K562 (cell line): ENCODE results near the gene GNA14. TPM values are rescaled to one million over a fixed set of nuclear protein-coding genes. Genes with fewer than 3 reads are reported as not detected.

Experiments used
- ATAC-seq: fragments of 200-7000 bp; cut with Tn5 transposase; 3 replicates; pipeline ENCODE4 v1.9.1; 2020; ENCODE audit warnings: moderate library complexity
- BruUV-seq: library from RNA; stranded (reverse); fragments of 400-500 nt; replicated peaks from 2 replicates; lab custom pipeline; 2021; lab: Mats Ljungman, UMichigan
- CTCF ChIA-PET: fragments of 300-600 bp; formaldehyde crosslinking; extraction: SDS; loops from one replicate; lab custom pipeline; 2021; ENCODE audit warnings: low intra/inter-chr PET ratio; lab: Yijun Ruan, JAX
- POLR2A ChIA-PET: fragments of 300-600, 350-650 bp; sonication (Branson Sonifier 250); formaldehyde crosslinking; extraction: SDS; loops from one replicate; lab custom pipeline; 2021; ENCODE audit warnings: antibody characterized with exemption, inconsistent platforms; lab: Yijun Ruan, JAX
- DNase-seq, 4 experiments: peaks; one replicate each; pipeline versions ENCODE4 v3.0.0 to v3.0.0-alpha.2; 2011 to 2018; ENCODE audit warnings: low spot score in 3 of 4, mixed read lengths in 3 of 4; ENCODE audit errors: extremely low read depth in 1 of 4
- FAIRE-seq: peaks from 2 replicates; lab custom pipeline; 2011; peaks lifted over from hg19 to GRCh38; lab: Jason Lieb, UNC
- H2AFZ ChIP-seq: 2 replicates; pipeline ENCODE4 v1.6.0; 2011; ENCODE audit warnings: low read depth, low read length, control low read depth, inconsistent platforms
- H3K27ac ChIP-seq: fragments of 200-600 bp; 3 replicates; pipeline ENCODE4 v1.8.0; 2011; ENCODE audit warnings: low read depth, mild to moderate bottlenecking, control low read depth, inconsistent platforms, low read length, moderate library complexity, mixed read lengths; ENCODE audit errors: extremely low read depth
- H3K27me3 ChIP-seq, 2 experiments: fragments of 300-600 bp in 1 of 2; 2 replicates in 1 of 2; 3 replicates in 1 of 2; pipeline versions ENCODE4 v1.6.0 to v1.8.0; 2011; ENCODE audit warnings: inconsistent platforms in 2 of 2, low read length in 2 of 2, mild to moderate bottlenecking in 1 of 2, mixed read lengths in 1 of 2, moderate library complexity in 1 of 2; ENCODE audit not compliant: control insufficient read depth in 2 of 2, insufficient read depth in 2 of 2
- H3K36me3 ChIP-seq: fragments of 300-600 bp; 3 replicates; pipeline ENCODE4 v1.8.0; 2011; ENCODE audit warnings: mild to moderate bottlenecking, low read length, inconsistent platforms; ENCODE audit not compliant: control insufficient read depth, insufficient read depth
- H3K4me1 ChIP-seq, 2 experiments: fragments of 200-600 bp in 1 of 2; replicated peaks in 1 of 2; 2 replicates in 1 of 2; 3 replicates in 1 of 2; pipeline versions ENCODE4 v1.5.1 to v1.8.0; 2011; ENCODE audit warnings: inconsistent platforms in 2 of 2, low read length in 2 of 2, mild to moderate bottlenecking in 1 of 2, mixed read lengths in 1 of 2, moderate library complexity in 1 of 2; ENCODE audit not compliant: control insufficient read depth in 2 of 2, insufficient read depth in 2 of 2
- H3K4me2 ChIP-seq: 2 replicates; pipeline ENCODE4 v1.6.1; 2011; ENCODE audit warnings: low read length, control low read depth, inconsistent platforms, mixed read lengths; ENCODE audit not compliant: insufficient read depth
- H3K4me3 ChIP-seq: fragments of 200-600 bp; sonication (generic), shearing (Covaris generic); 2 replicates; pipeline ENCODE4 v1.5.1; 2016; ENCODE audit warnings: control low read depth, inconsistent platforms
- H3K79me2 ChIP-seq: fragments of 200-600 bp; 3 replicates; pipeline ENCODE4 v1.8.0; 2011; ENCODE audit warnings: low read length, inconsistent platforms; ENCODE audit not compliant: control insufficient read depth, insufficient read depth
- H3K9ac ChIP-seq, 2 experiments: 2 replicates each; pipeline versions ENCODE4 v1.6.0 to v1.6.1; 2011; ENCODE audit warnings: low read depth in 2 of 2, low read length in 2 of 2, control low read depth in 1 of 2, inconsistent platforms in 1 of 2, mild to moderate bottlenecking in 1 of 2, mixed read lengths in 1 of 2; ENCODE audit not compliant: insufficient read depth in 1 of 2
- H3K9me1 ChIP-seq: one replicate; pipeline ENCODE4 v1.6.0; 2011; ENCODE audit warnings: inconsistent platforms, mild to moderate bottlenecking, low read length, moderate library complexity; ENCODE audit not compliant: control insufficient read depth, insufficient read depth
- H3K9me3 ChIP-seq: replicated peaks from 2 replicates; pipeline ENCODE4 v1.5.1; 2011; ENCODE audit warnings: low read depth, low read length, inconsistent platforms; ENCODE audit not compliant: control insufficient read depth, insufficient read depth
- H4K20me1 ChIP-seq: replicated peaks from 2 replicates; pipeline ENCODE4 v1.6.1; 2011; ENCODE audit warnings: low read length, inconsistent platforms, mixed read lengths; ENCODE audit not compliant: control insufficient read depth, insufficient read depth
- CBFA2T2 ChIP-seq: fragments of 450-650 bp; conservative IDR thresholded peaks from 2 replicates; pipeline ENCODE4 v1.6.1; 2017; ENCODE audit warnings: mild to moderate bottlenecking
- ZBTB40 ChIP-seq, 2 experiments: fragments of 450-650 bp in 1 of 2; sonication (generic) in 1 of 2; formaldehyde crosslinking in 1 of 2; IDR thresholded peaks; 2 replicates each; pipeline versions ENCODE4 v1.7.1 to v1.9.0; 2016 to 2022; ENCODE audit warnings: inconsistent platforms in 1 of 2, mild to moderate bottlenecking in 1 of 2, missing genetic modification reagents in 1 of 2
- ZBTB49 ChIP-seq: sonication (generic); formaldehyde crosslinking; IDR thresholded peaks from 2 replicates; pipeline ENCODE4 v1.8.0; 2022; ENCODE audit warnings: missing genetic modification reagents, mild to moderate bottlenecking, borderline replicate concordance
- WGBS: fragments of 100-300 bp; shearing (Covaris generic); methylation state at CpG from one replicate; pipeline ENCODE4 v1.1.6; 2016; ENCODE audit warnings: low coverage, mixed read lengths; ENCODE audit not compliant: insufficient coverage; ENCODE audit errors: missing lambda C conversion rate; 5-methylcytosine and 5-hydroxymethylcytosine counted together
- in situ Hi-C: fragments of 300-500 bp; cut with MboI; formaldehyde crosslinking; loops from 4 replicates; pipeline ENCODE4 v1.15.0; 2018; ENCODE audit warnings: inconsistent platforms, mixed read lengths
- intact Hi-C: fragments of 100-400 bp; cut with micrococcal nuclease; formaldehyde crosslinking; loops from 2 replicates; pipeline ENCODE4 v1.14.2; 2022
- polyA plus RNA-seq, 8 experiments: library from polyadenylated mRNA; depleted of rRNA in 4 of 8; stranded (reverse) in 5 of 8; unstranded in 3 of 8; fragments of >200 nt; fragmentation: Nextera tagmentation in 2 of 8; fragmentation: Illumina TruSeq in 1 of 8; extraction: Ambion mirVana in 2 of 8; extraction: Trizol in 1 of 8; gene quantifications; 2 replicates each; pipeline versions ENCODE4 v1.2.1 to v1.2.3, GENCODE V29; 2011 to 2014; ENCODE audit warnings: inconsistent platforms in 1 of 8, missing spikeins in 1 of 8
- total RNA-seq, 7 experiments: library from RNA; depleted of rRNA in 6 of 7; stranded (reverse); fragments of >200 nt in 6 of 7; fragmentation: Illumina TruSeq in 2 of 7; extraction: Trizol in 2 of 7; gene quantifications; 2 replicates each; pipeline versions ENCODE4 v1.2.1 to v1.2.3, GENCODE V29; 2011 to 2021; ENCODE audit warnings: low replicate concordance in 1 of 7

GNA14 gene
- total and polyA plus RNA-seq, 9 of the 15 experiments (the other 6 are each of a cell fraction or from before 2014, with no cell fraction given): 0.03 to 0.11 (median 0.03) TPM; not detected in 6

GRCh38 chr9:77386187-77386586, 261.9 kb downstream of the GNA14 start:
- Histone ChIP-seq H3K4me3 (no peak overlapping the region), H3K27me3 (no peaks in the 10 kb centered on the region), H3K27ac (no peak overlapping the region), H3K9me3 (no peaks in the 10 kb centered on the region; the same call in 1 of the 2 replicates), H3K9ac (no peak overlapping the region), H2AFZ (no peak overlapping the region), H3K36me3 (peaks cover 12% of the 10 kb centered on the region; the same call in 1 of the 3 replicates), H4K20me1 (no peaks in the 10 kb centered on the region), H3K4me1 (no peaks in the 10 kb centered on the region), H3K4me2 (no peak overlapping the region), H3K9me1 (no peaks in the 10 kb centered on the region), H3K79me2 (no peaks in the 10 kb centered on the region)
- CTCF ChIA-PET: no interaction called here
- intact Hi-C loops: no loop called here
- FAIRE-seq: no peak
- in situ Hi-C loops: no loop called here
- 92% methylated on average over 1 of the region's 1 CpG for WGBS
- POLR2A ChIA-PET: no interaction called here
- no TSS peak for BruUV-seq
- no peak for TF ChIP-seq ZBTB49 (CRISPR knock-in tag)
- no peak for TF ChIP-seq ZBTB40 (IDR thresholded peaks at IDR 0.05)
- TF ChIP-seq ZBTB40 (CRISPR knock-in tag; IDR thresholded peaks at IDR 0.05): no peak
- TF ChIP-seq CBFA2T2: no peak
- no peak for ATAC-seq
- DNase-seq: no peak
